GM23248 (cell line): ENCODE measurements around the gene PLD5. TPM values are rescaled to one million over a fixed set of nuclear protein-coding genes. Genes with fewer than 3 reads are reported as not detected.

Source experiments
- DNase-seq: peaks from one replicate; pipeline ENCODE4 v3.0.0-alpha.2; 2015
- H2AFZ ChIP-seq: fragments of 200-600 bp; sonication (generic); 2 replicates; pipeline ENCODE4 v1.6.1; 2016; ENCODE audit warnings: antibody characterized with exemption
- H3F3A ChIP-seq: fragments of 200-600 bp; sonication (generic); 2 replicates; pipeline ENCODE4 v1.6.1; 2016; ENCODE audit warnings: mild to moderate bottlenecking, antibody characterized with exemption, mixed run types; ENCODE audit not compliant: insufficient read depth
- H3K27ac ChIP-seq: fragments of 200-600 bp; sonication (generic); 2 replicates; pipeline ENCODE4 v1.5.1; 2016; ENCODE audit warnings: mild to moderate bottlenecking
- H3K27me3 ChIP-seq: fragments of 200-600 bp; sonication (generic); replicated peaks from 2 replicates; pipeline ENCODE4 v1.6.1; 2016; ENCODE audit warnings: mild to moderate bottlenecking; ENCODE audit not compliant: insufficient read depth
- H3K36me3 ChIP-seq: fragments of 200-600 bp; sonication (generic); 2 replicates; pipeline ENCODE4 v1.6.1; 2016; ENCODE audit warnings: low read depth, mild to moderate bottlenecking
- H3K4me1 ChIP-seq: fragments of 200-600 bp; sonication (generic); 2 replicates; pipeline ENCODE4 v1.6.1; 2016; ENCODE audit warnings: mild to moderate bottlenecking; ENCODE audit not compliant: insufficient read depth
- H3K4me2 ChIP-seq: fragments of 200-600 bp; sonication (generic); one replicate; pipeline ENCODE4 v1.6.1; 2016; ENCODE audit warnings: mild to moderate bottlenecking; ENCODE audit not compliant: unreplicated experiment
- H3K4me3 ChIP-seq: fragments of 200-600 bp; sonication (generic); 2 replicates; pipeline ENCODE4 v1.5.1; 2016; ENCODE audit warnings: mild to moderate bottlenecking
- H3K79me2 ChIP-seq: fragments of 200-600 bp; sonication (generic); 2 replicates; pipeline ENCODE4 v1.6.1; 2016; ENCODE audit warnings: mild to moderate bottlenecking; ENCODE audit not compliant: insufficient read depth
- H3K9ac ChIP-seq: fragments of 200-600 bp; sonication (generic); 2 replicates; pipeline ENCODE4 v1.6.1; 2016; ENCODE audit warnings: mild to moderate bottlenecking
- H3K9me2 ChIP-seq: fragments of 200-600 bp; sonication (generic); 2 replicates; pipeline ENCODE4 v1.6.1; 2016; ENCODE audit warnings: mixed run types, mild to moderate bottlenecking, moderate library complexity; ENCODE audit not compliant: insufficient read depth
- H3K9me3 ChIP-seq: fragments of 200-600 bp; sonication (generic); one replicate; pipeline ENCODE4 v1.6.1; 2017; ENCODE audit warnings: low read depth
- H4K20me1 ChIP-seq: fragments of 200-600 bp; sonication (generic); 2 replicates; pipeline ENCODE4 v1.6.0; 2016; ENCODE audit not compliant: insufficient read depth
- EZH2 ChIP-seq: fragments of 200-600 bp; sonication (generic); IDR thresholded peaks from 2 replicates; pipeline ENCODE4 v1.6.1; 2018; ENCODE audit warnings: antibody characterized with exemption, mild to moderate bottlenecking; ENCODE audit not compliant: insufficient read depth, poor library complexity, severe bottlenecking
- EZH2phosphoT487 ChIP-seq: fragments of 200-600 bp; sonication (generic); IDR thresholded peaks from 2 replicates; pipeline ENCODE4 v1.6.1; 2018; ENCODE audit warnings: antibody characterized with exemption, moderate library complexity, mild to moderate bottlenecking, low read depth; ENCODE audit not compliant: insufficient read depth
- WGBS, 2 experiments: methylation state at CpG; one replicate each; pipeline ENCODE4 v1.1.6; 2015 to 2017; ENCODE audit warnings: low lambda C conversion rate in 2 of 2, low coverage in 1 of 2; ENCODE audit errors: missing lambda C conversion rate in 2 of 2; 5-methylcytosine and 5-hydroxymethylcytosine counted together
- in situ Hi-C: fragments of 300-500 bp; cut with MboI; formaldehyde crosslinking; loops from 2 replicates; pipeline ENCODE4 v1.15.0; 2020
- polyA plus RNA-seq: library from polyadenylated mRNA; unstranded; fragments of >200 nt; fragmentation: Nextera tagmentation; extraction: Ambion mirVana; gene quantifications from 2 replicates; pipeline ENCODE4 v1.2.1, GENCODE V29; 2016
- total RNA-seq: library from RNA; depleted of rRNA; stranded (reverse); fragments of >200 nt; shearing (Covaris generic); gene quantifications from 2 replicates; pipeline ENCODE4 v1.2.3, GENCODE V29; 2014

Gene PLD5
- total and polyA plus RNA-seq, 2 experiments from 2014 or later: 0.14 TPM; not detected in 1

- H3K9ac ChIP-seq: no peak overlapping the region
- no peaks in the 10 kb centered on the region for H3K9me3 ChIP-seq
- in situ Hi-C loops: no loop called here
- no peaks in the 10 kb centered on the region for H3K9me2 ChIP-seq
- WGBS, 2 experiments: 31 to 38% methylated on average over 3 of the region's 3 CpGs
- H3K36me3 ChIP-seq: no peaks in the 10 kb centered on the region
- no peaks in the 10 kb centered on the region for H3K79me2 ChIP-seq
- H3K27ac ChIP-seq: no peak overlapping the region
- no peaks in the 10 kb centered on the region for H3F3A ChIP-seq
- H3K4me1 ChIP-seq: no peaks in the 10 kb centered on the region
- TF ChIP-seq EZH2phosphoT487 (no peak), EZH2 (no peak)
- H3K27me3 ChIP-seq: no peaks in the 10 kb centered on the region
- no peak for DNase-seq
- no peaks in the 10 kb centered on the region for H4K20me1 ChIP-seq
- H3K4me3 ChIP-seq: no peak overlapping the region
- no peak overlapping the region for H3K4me2 ChIP-seq
- H2AFZ ChIP-seq: no peak overlapping the region
These were observed 377.8 kb downstream of the PLD5 start for GRCh38 chr1:242146652-242147051.

GRCh38 chr1:242140836-242141235, 383.7 kb downstream of the PLD5 start:
- Histone ChIP-seq H3K9me2 (no peaks in the 10 kb centered on the region), H3K4me1 (no peaks in the 10 kb centered on the region), H3K27ac (no peak overlapping the region), H3K27me3 (no peaks in the 10 kb centered on the region), H3K36me3 (no peaks in the 10 kb centered on the region), H4K20me1 (no peaks in the 10 kb centered on the region), H3K79me2 (no peaks in the 10 kb centered on the region), H2AFZ (no peak overlapping the region), H3K4me2 (no peak overlapping the region), H3F3A (no peaks in the 10 kb centered on the region), H3K9me3 (no peaks in the 10 kb centered on the region), H3K9ac (no peak overlapping the region), H3K4me3 (no peak overlapping the region)
- TF ChIP-seq EZH2: no peak
- TF ChIP-seq EZH2phosphoT487: no peak
- WGBS, 2 experiments: 0% methylated on average over 1 of the region's 1 CpG
- in situ Hi-C loops: no loop called here
- no peak for DNase-seq

GRCh38 chr1:242139986-242140385, 384.5 kb downstream of the PLD5 start:
- in situ Hi-C loops: no loop called here
- Histone ChIP-seq H2AFZ (no peak overlapping the region), H3K27ac (no peak overlapping the region), H3K4me3 (no peak overlapping the region), H3K4me1 (no peaks in the 10 kb centered on the region), H4K20me1 (no peaks in the 10 kb centered on the region), H3K79me2 (no peaks in the 10 kb centered on the region), H3K4me2 (no peak overlapping the region), H3K9me3 (no peaks in the 10 kb centered on the region), H3F3A (no peaks in the 10 kb centered on the region), H3K9me2 (no peaks in the 10 kb centered on the region), H3K27me3 (no peaks in the 10 kb centered on the region), H3K9ac (no peak overlapping the region), H3K36me3 (no peaks in the 10 kb centered on the region)
- TF ChIP-seq EZH2 (no peak), EZH2phosphoT487 (no peak)
- DNase-seq: no peak
- 13 to 16% methylated on average over 4 of the region's 4 CpGs for WGBS, 2 experiments

- no peaks in the 10 kb centered on the region for H3K9me2 ChIP-seq
- H3K79me2 ChIP-seq: no peaks in the 10 kb centered on the region
- H3K27ac ChIP-seq: no peak overlapping the region
- H3F3A ChIP-seq: no peaks in the 10 kb centered on the region
- no peak overlapping the region for H3K4me2 ChIP-seq
- no peaks in the 10 kb centered on the region for H3K27me3 ChIP-seq
- no peak overlapping the region for H2AFZ ChIP-seq
- WGBS, 2 experiments: 29 to 31% methylated on average over 6 of the region's 6 CpGs
- in situ Hi-C loops: no loop called here
- H3K9ac ChIP-seq: no peak overlapping the region
- no peak overlapping the region for H3K4me3 ChIP-seq
- TF ChIP-seq EZH2: no peak
- TF ChIP-seq EZH2phosphoT487: no peak
- no peak for DNase-seq
- no peaks in the 10 kb centered on the region for H3K36me3 ChIP-seq
- no peaks in the 10 kb centered on the region for H4K20me1 ChIP-seq
- no peaks in the 10 kb centered on the region for H3K4me1 ChIP-seq
- H3K9me3 ChIP-seq: no peaks in the 10 kb centered on the region
These were observed 385.1 kb downstream of the PLD5 start for GRCh38 chr1:242139442-242139841.

GRCh38 chr1:242133796-242134195, 390.7 kb downstream of the PLD5 start:
- no peaks in the 10 kb centered on the region for H3K27me3 ChIP-seq

More at GRCh38 chr1:242133796-242134195, 390.7 kb downstream of the PLD5 start:
- Histone ChIP-seq H3K27ac (no peak overlapping the region), H3K4me3 (no peak overlapping the region), H3K4me1 (no peaks in the 10 kb centered on the region), H3K9me3 (no peaks in the 10 kb centered on the region), H3K9ac (no peak overlapping the region), H3F3A (no peaks in the 10 kb centered on the region), H3K36me3 (no peaks in the 10 kb centered on the region), H2AFZ (no peak overlapping the region), H3K4me2 (no peak overlapping the region), H4K20me1 (no peaks in the 10 kb centered on the region), H3K9me2 (no peaks in the 10 kb centered on the region), H3K79me2 (no peaks in the 10 kb centered on the region)
- TF ChIP-seq EZH2phosphoT487: no peak
- WGBS, 2 experiments: 20% methylated on average over 3 of the region's 3 CpGs
- in situ Hi-C loops: no loop called here
- DNase-seq: no peak
